ENCODE data around the gene MCCC1. TPM values are rescaled to one million over a fixed set of nuclear protein-coding genes. Genes with fewer than 3 reads are reported as not detected.

The MCCC1 gene
- total RNA-seq, 1 experiment from 2014 or later = 42.8 TPM

GRCh38 chr3:182967218-182968204 is 131.8 kb downstream of the MCCC1 start:
- no peak for DNase-seq
- H3K27me3 Mint-ChIP-seq (ENCODE audit: insufficient read depth, unreplicated experiment) = no peaks in the 10 kb centered on the region
- Histone ChIP-seq H3K36me3 (ENCODE audit: control insufficient read depth, insufficient read depth, low read length) (no peaks in the 10 kb centered on the region), H3K27me3 (replicated peaks; ENCODE audit: control insufficient read depth, insufficient read depth, low read length) (no peaks in the 10 kb centered on the region), H3K9me3 (no peaks in the 10 kb centered on the region), H3K4me1 (peaks cover 11% of the 10 kb centered on the region), H3K4me3 (ENCODE audit: low read depth, low read length) (no peak overlapping the region)
- H3K4me3 Mint-ChIP-seq (ENCODE audit: unreplicated experiment) = no peak overlapping the region
- no peak overlapping the region for H3K27ac Mint-ChIP-seq (ENCODE audit: unreplicated experiment)
- no TSS peak for BruUV-seq (replicated peaks)
- no peak for TF ChIP-seq CTCF (IDR thresholded peaks at IDR 0.05; ENCODE audit: insufficient read depth in 1 of 2, low read depth in 1 of 2, low read length in 1 of 2, severe bottlenecking in 1 of 2, unreplicated experiment in 1 of 2)
- intact Hi-C loops (cut with micrococcal nuclease; ENCODE audit: unreplicated experiment) = no loop called here
- peaks cover 17% of the 10 kb centered on the region for H3K4me1 Mint-ChIP-seq (ENCODE audit: low read depth, unreplicated experiment)
- POLR2A ChIA-PET = no interaction called here
- peaks cover 7% of the 10 kb centered on the region for H3K36me3 Mint-ChIP-seq (ENCODE audit: insufficient read depth, unreplicated experiment)
- H3K9me3 Mint-ChIP-seq (ENCODE audit: unreplicated experiment) = no peaks in the 10 kb centered on the region
- CTCF ChIA-PET = no interaction called here

DNA sequence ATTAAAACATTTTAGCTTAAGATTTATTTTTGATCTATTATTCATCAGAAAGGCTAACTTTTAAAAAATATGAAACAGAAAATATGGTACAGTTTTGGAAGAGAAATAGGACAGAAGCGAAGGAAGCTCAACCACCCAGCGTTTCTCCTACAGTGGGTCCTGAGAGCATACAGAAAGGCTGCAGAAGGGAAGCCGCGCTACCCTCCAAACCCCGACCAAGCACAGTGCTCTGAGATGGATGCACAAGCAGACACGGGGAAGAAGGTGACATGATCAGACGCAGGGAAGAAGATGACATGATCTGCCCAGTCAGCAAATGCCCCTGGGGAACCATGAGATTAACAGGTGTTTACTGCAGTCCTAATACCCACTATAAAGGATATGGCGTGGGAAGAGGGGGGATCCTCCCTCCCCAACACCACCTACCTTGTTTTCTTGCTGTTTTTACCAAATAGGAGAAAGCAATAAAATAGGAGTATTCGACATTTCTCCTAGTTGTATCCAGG is 133.4 kb downstream of the MCCC1 start:
- peaks cover 10% of the 10 kb centered on the region for H3K4me1 ChIP-seq
- CTCF ChIA-PET = no interaction called here
- H3K27me3 Mint-ChIP-seq (ENCODE audit: insufficient read depth, unreplicated experiment) = no peaks in the 10 kb centered on the region
- POLR2A ChIA-PET = no interaction called here
- no peaks in the 10 kb centered on the region for H3K9me3 Mint-ChIP-seq (ENCODE audit: unreplicated experiment)
- peaks cover 7% of the 10 kb centered on the region for H3K36me3 Mint-ChIP-seq (ENCODE audit: insufficient read depth, unreplicated experiment)
- H3K27ac Mint-ChIP-seq (ENCODE audit: unreplicated experiment) = no peak overlapping the region
- H3K4me3 ChIP-seq (ENCODE audit: low read depth, low read length) = no peak overlapping the region
- H3K27me3 ChIP-seq (replicated peaks; ENCODE audit: control insufficient read depth, insufficient read depth, low read length) = no peaks in the 10 kb centered on the region
- no TSS peak for BruUV-seq (replicated peaks)
- H3K4me3 Mint-ChIP-seq (ENCODE audit: unreplicated experiment) = no peak overlapping the region
- peaks cover 15% of the 10 kb centered on the region for H3K4me1 Mint-ChIP-seq (ENCODE audit: low read depth, unreplicated experiment)
- no peak for DNase-seq
- TF ChIP-seq CTCF (IDR thresholded peaks at IDR 0.05; ENCODE audit: insufficient read depth in 1 of 2, low read depth in 1 of 2, low read length in 1 of 2, severe bottlenecking in 1 of 2, unreplicated experiment in 1 of 2) = no peak
- intact Hi-C loops (cut with micrococcal nuclease; ENCODE audit: unreplicated experiment) = no loop called here
- H3K9me3 ChIP-seq = no peaks in the 10 kb centered on the region
- H3K36me3 ChIP-seq (ENCODE audit: control insufficient read depth, insufficient read depth, low read length) = no peaks in the 10 kb centered on the region; the same call in 1 of the 2 replicates

Other genes with a start within 250 kb of the MCCC1 start
- gene DCUN1D1, start 119.0 kb downstream of the MCCC1 start, total RNA-seq (2022) = 43.0 and 51.2 TPM in 2 replicates
- gene LAMP3, start 63.2 kb upstream of the MCCC1 start, total RNA-seq (2022) = 6.0 and 12.3 TPM in 2 replicates
- 9.4 and 10.9 TPM in 2 replicates for gene B3GNT5, start 153.8 kb upstream of the MCCC1 start, total RNA-seq (2022)

Data from Caco-2 (cell line).